Activated T-cell treated with anti-CD3 and anti-CD28 coated beads, Interleukin-2, amount 50 U/mL, for 24 hours (primary cell): ENCODE data around the gene TTC28.
"Not testable (repeated sequence)": the region's sequence is repeated elsewhere in the genome, so short reads cannot be mapped to it uniquely, and the experiment has no call there.

Experiments used
- DNase-seq: peaks from one replicate; pipeline ENCODE4 v3.0.0-alpha.2; 2020
- H3K27ac Mint-ChIP-seq: 2 replicates; pipeline ENCODE4 v1.8.0; 2020; ENCODE audit warnings: mild to moderate bottlenecking, mixed read lengths
- H3K27me3 Mint-ChIP-seq: 2 replicates; pipeline ENCODE4 v1.8.0; 2020; ENCODE audit warnings: mixed read lengths
- H3K36me3 Mint-ChIP-seq: 2 replicates; pipeline ENCODE4 v1.8.0; 2020; ENCODE audit warnings: low read depth, mixed read lengths
- H3K4me1 Mint-ChIP-seq: 2 replicates; pipeline ENCODE4 v1.8.0; 2020; ENCODE audit warnings: low read depth, mixed read lengths
- H3K4me3 Mint-ChIP-seq: 2 replicates; pipeline ENCODE4 v1.8.0; 2020; ENCODE audit warnings: mild to moderate bottlenecking, moderate library complexity, mixed read lengths
- H3K9me3 Mint-ChIP-seq: 2 replicates; pipeline ENCODE4 v1.8.0; 2020; ENCODE audit warnings: mixed read lengths

TTC28 gene

GRCh38 chr22:28693041-28693760, 13.6 kb upstream of the TTC28 start:
- not testable (repeated sequence) for H3K27ac Mint-ChIP-seq, H3K4me1 Mint-ChIP-seq, H3K27me3 Mint-ChIP-seq, DNase-seq, H3K4me3 Mint-ChIP-seq, H3K9me3 Mint-ChIP-seq
- H3K36me3 Mint-ChIP-seq = peaks cover 35% of the 10 kb centered on the region

DNA sequence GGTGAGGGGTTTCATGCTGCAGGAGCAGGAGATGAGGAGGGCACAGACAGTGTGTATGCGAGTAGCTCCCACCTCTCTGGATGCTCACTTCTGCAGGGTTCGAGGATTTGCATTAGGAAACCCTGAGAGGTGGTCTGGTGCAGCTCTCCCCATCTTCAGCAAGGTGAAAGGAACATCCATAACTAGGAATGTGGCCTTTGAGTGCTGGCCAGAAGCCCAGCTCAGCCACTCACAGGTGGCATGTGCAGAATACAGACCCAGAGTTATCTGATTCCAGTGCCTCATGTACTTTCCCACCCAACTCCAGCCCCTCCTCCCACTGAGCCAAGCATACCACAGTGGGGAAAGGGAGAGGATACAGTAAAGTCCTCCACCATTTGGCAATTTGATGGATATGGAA, 10.2 kb upstream of the TTC28 start:
- H3K4me1 Mint-ChIP-seq, H3K4me3 Mint-ChIP-seq, H3K9me3 Mint-ChIP-seq, H3K27me3 Mint-ChIP-seq, H3K27ac Mint-ChIP-seq, DNase-seq: not testable (repeated sequence)
- peaks cover 26% of the 10 kb centered on the region for H3K36me3 Mint-ChIP-seq

DNA sequence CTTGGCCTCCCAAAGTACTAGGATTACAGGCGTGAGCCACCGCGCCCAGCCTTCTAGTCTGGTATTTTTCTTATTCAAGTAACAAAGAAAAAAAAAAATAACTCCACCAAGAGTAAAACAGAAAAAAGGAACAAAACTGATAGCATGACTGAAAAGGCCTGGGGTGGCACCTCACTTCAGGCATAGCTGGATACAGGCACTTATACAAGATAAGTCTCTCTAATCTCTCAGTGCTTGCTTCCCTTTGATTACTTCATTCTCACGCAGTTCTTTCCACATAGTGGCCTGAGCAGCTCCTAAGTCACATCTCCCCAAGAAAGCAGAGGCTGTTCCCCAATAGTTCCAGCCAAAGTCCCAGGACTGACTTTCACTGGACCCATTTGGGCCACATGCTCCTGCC, 3.3 kb upstream of the TTC28 start:
- H3K27ac Mint-ChIP-seq, H3K4me3 Mint-ChIP-seq, H3K9me3 Mint-ChIP-seq, H3K4me1 Mint-ChIP-seq, H3K36me3 Mint-ChIP-seq, DNase-seq: not testable (repeated sequence)
- H3K27me3 Mint-ChIP-seq = peaks cover 66% of the 10 kb centered on the region

GRCh38 chr22:28680813-28681490, 1.3 kb upstream of the TTC28 start:
- DNase-seq, H3K9me3 Mint-ChIP-seq, H3K36me3 Mint-ChIP-seq, H3K4me3 Mint-ChIP-seq, H3K4me1 Mint-ChIP-seq, H3K27ac Mint-ChIP-seq: not testable (repeated sequence)
- peaks cover 76% of the 10 kb centered on the region for H3K27me3 Mint-ChIP-seq

GRCh38 chr22:28678778-28679610, 646 bp downstream of the TTC28 start:
- DNase-seq = peak; percentile 43
- H3K9me3 Mint-ChIP-seq, H3K36me3 Mint-ChIP-seq, H3K27ac Mint-ChIP-seq: not testable (repeated sequence)
- Mint-ChIP-seq H3K27me3 (peaks cover 85% of the 10 kb centered on the region), H3K4me3 (peak overlapping the region; percentile 68), H3K4me1 (peaks cover 15% of the 10 kb centered on the region)

DNA sequence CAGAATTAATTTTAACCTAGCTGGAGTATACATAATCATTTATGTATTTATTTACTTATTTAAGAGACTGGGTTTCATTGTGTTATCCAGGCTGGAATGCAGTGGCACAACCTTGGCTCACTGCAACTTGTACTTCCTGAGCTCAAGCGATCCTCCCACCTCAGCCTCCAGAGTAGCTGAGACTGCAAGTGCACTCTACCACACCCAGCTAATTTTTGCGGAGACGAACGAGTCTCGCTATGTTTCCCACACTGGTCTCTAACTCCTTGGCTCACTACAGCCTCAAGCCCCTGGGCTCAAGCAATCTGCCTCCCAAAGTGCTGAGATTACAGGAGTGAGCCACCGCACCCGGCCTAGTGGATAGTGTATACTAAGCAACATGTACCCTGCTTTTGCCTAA, 1.5 kb downstream of the TTC28 start:
- H3K9me3 Mint-ChIP-seq, H3K4me3 Mint-ChIP-seq, DNase-seq, H3K36me3 Mint-ChIP-seq, H3K27ac Mint-ChIP-seq: not testable (repeated sequence)
- Mint-ChIP-seq H3K27me3 (peaks cover 84% of the 10 kb centered on the region), H3K4me1 (peaks cover 22% of the 10 kb centered on the region)

DNA sequence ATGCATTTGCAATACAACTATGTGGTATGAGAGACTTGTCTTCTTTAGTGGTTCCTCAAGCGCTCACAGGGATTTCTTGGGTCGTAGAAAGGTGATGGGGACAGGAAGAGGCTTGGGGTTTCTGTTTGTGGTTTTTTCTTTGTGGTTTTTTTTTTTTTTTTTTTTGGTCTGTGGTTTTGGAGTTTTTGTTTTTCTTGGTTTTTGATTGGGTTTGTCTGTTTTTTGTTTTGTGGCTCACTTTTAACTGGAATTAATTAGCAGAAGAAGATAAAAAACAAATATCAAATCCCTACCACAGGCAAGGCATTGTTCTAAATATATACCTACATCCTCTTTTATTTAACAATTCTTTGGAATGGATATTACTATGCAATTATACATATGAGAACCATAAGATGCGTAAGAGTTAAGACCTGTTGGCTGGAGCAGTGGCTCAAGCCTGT, 5.5 kb downstream of the TTC28 start:
- Mint-ChIP-seq H3K36me3 (no peaks in the 10 kb centered on the region), H3K27me3 (peaks cover 71% of the 10 kb centered on the region), H3K4me3 (peak overlapping the region; percentile 67), H3K4me1 (peaks cover 22% of the 10 kb centered on the region), H3K27ac (peak overlapping the region; percentile 97), H3K9me3 (peaks cover 4% of the 10 kb centered on the region)
- no peak for DNase-seq

DNA sequence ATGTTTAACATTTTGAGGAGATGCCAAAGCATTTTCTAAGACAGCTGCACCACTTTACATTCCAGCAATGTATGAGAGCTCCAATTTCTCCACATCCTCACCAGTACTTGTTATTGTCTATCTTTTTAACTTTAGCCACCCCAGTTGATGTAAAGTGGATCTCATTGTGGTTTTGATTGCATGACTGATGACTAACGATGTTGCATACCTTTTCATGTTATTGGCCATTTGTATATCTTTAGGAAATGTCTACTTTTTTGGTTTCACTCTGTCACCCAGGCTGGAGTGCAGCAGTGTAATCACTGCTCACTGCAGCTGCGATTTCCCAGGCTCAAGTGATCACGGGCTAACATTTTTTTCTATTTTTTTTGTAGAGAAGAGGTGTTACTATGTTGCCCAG, 8.9 kb downstream of the TTC28 start:
- no peak for DNase-seq
- H3K27me3 Mint-ChIP-seq = peaks cover 46% of the 10 kb centered on the region
- H3K4me3 Mint-ChIP-seq = no peak overlapping the region
- H3K36me3 Mint-ChIP-seq = no peaks in the 10 kb centered on the region
- peaks cover 4% of the 10 kb centered on the region for H3K9me3 Mint-ChIP-seq
- H3K4me1 Mint-ChIP-seq = peaks cover 17% of the 10 kb centered on the region
- H3K27ac Mint-ChIP-seq = peak overlapping the region; percentile 8

DNA sequence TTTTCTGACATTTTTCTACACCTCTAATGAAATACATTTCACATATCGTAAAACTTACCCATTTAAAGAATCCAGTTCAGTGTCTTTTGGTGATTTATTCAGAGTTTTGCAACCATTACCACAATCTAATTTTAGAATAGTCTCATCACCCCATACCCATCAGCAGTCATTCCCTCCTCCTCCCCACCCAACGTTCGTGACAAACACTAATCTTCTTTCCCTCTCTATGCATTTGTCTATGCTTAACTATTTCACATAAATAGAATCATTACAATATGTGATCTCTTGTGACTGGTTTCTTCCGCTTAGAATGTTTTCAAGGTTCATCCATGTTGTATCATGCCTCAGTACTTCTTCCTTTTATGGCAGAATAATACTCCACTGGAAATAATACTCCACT, 9.5 kb downstream of the TTC28 start:
- no peak overlapping the region for H3K4me3 Mint-ChIP-seq
- no peaks in the 10 kb centered on the region for H3K36me3 Mint-ChIP-seq
- peaks cover 17% of the 10 kb centered on the region for H3K4me1 Mint-ChIP-seq
- H3K9me3 Mint-ChIP-seq = peaks cover 4% of the 10 kb centered on the region
- no peak overlapping the region for H3K27ac Mint-ChIP-seq
- peaks cover 40% of the 10 kb centered on the region for H3K27me3 Mint-ChIP-seq
- no peak for DNase-seq

DNA sequence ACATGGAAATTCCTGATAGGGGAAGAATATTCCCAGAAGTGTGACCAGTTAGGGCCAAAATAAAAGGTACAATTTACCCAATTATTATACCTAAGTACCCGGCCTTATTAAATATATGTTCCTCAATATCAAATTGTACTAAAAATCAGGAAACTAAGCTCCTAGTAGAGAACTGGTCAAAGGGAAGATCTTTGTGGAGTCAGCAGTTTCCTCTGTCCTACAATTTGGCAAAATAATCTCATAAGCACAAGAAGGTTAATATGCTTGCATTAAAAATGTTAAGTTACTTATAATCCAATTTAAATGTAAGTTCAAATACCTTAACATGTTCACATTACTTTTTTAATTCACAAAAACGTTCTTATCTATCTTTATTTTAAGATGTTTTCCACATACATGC, 10.3 kb downstream of the TTC28 start:
- H3K27ac Mint-ChIP-seq = no peak overlapping the region
- H3K27me3 Mint-ChIP-seq = peaks cover 33% of the 10 kb centered on the region
- H3K9me3 Mint-ChIP-seq = peaks cover 4% of the 10 kb centered on the region
- H3K36me3 Mint-ChIP-seq = no peaks in the 10 kb centered on the region
- peaks cover 15% of the 10 kb centered on the region for H3K4me1 Mint-ChIP-seq
- H3K4me3 Mint-ChIP-seq = no peak overlapping the region
- DNase-seq = no peak

DNA sequence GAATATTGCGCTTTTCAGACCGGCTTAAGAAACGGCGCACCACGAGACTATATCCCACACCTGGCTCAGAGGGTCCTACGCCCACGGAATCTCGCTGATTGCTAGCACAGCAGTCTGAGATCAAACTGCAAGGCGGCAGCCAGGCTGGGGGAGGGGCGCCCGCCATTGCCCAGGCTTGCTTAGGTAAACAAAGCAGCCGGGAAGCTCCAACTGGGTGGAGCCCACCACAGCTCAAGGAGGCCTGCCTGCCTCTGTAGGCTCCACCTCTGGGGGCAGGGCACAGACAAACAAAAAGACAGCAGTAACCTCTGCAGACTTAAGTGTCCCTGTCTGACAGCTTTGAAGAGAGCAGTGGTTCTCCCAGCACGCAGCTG, 16.1 kb downstream of the TTC28 start:
- not testable (repeated sequence) for H3K27ac Mint-ChIP-seq, DNase-seq, H3K9me3 Mint-ChIP-seq, H3K4me3 Mint-ChIP-seq, H3K36me3 Mint-ChIP-seq, H3K4me1 Mint-ChIP-seq
- peaks cover 26% of the 10 kb centered on the region for H3K27me3 Mint-ChIP-seq

DNA sequence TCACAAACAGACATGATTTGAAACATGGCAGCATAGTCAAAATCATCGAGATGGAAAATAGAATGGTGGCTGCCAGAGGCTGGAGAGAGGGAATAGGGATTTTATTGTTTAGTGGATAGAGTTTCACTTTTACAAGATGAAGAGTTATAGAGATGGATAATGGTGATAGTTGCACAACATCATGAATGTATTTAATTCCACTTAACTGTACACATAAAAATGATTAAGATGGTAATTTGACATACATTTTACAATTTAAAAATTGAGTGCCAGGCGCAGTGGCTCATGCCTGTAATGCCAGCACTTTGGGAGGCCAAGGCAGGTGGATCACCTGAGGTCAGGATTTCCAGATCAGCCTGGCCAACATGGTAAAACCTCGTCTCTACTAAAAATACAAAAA, 21.2 kb downstream of the TTC28 start:
- Mint-ChIP-seq H3K27ac (no peak overlapping the region), H3K36me3 (no peaks in the 10 kb centered on the region), H3K4me1 (no peaks in the 10 kb centered on the region), H3K4me3 (no peak overlapping the region), H3K27me3 (peaks cover 64% of the 10 kb centered on the region), H3K9me3 (no peaks in the 10 kb centered on the region)
- DNase-seq = no peak

- Mint-ChIP-seq H3K36me3 (no peaks in the 10 kb centered on the region), H3K27ac (no peak overlapping the region), H3K9me3 (no peaks in the 10 kb centered on the region), H3K4me1 (no peaks in the 10 kb centered on the region), H3K4me3 (no peak overlapping the region), H3K27me3 (peaks cover 70% of the 10 kb centered on the region)
- DNase-seq = no peak
Observed at GRCh38 chr22:28656181-28656580, 23.5 kb downstream of the TTC28 start.

- H3K27me3 Mint-ChIP-seq = peaks cover 70% of the 10 kb centered on the region
Observed at GRCh38 chr22:28650463-28650862, 29.2 kb downstream of the TTC28 start.

GRCh38 chr22:28648792-28649191, 30.8 kb downstream of the TTC28 start:
- Mint-ChIP-seq H3K27ac (no peak overlapping the region), H3K36me3 (no peaks in the 10 kb centered on the region), H3K4me1 (no peaks in the 10 kb centered on the region), H3K27me3 (peaks cover 65% of the 10 kb centered on the region), H3K4me3 (no peak overlapping the region), H3K9me3 (no peaks in the 10 kb centered on the region)
- DNase-seq = no peak

More at GRCh38 chr22:28650463-28650862, 29.2 kb downstream of the TTC28 start:
- Mint-ChIP-seq H3K27ac (no peak overlapping the region), H3K4me1 (no peaks in the 10 kb centered on the region), H3K36me3 (no peaks in the 10 kb centered on the region), H3K4me3 (no peak overlapping the region), H3K9me3 (no peaks in the 10 kb centered on the region)
- DNase-seq = no peak
